SK-N-SH (cell line): ENCODE measurements around the gene L3MBTL2. TPM values are rescaled to one million over a fixed set of nuclear protein-coding genes. Genes with fewer than 3 reads are reported as not detected.

Source experiments
- CTCF ChIA-PET: fragments of 300-600, 350-600 bp; formaldehyde crosslinking; extraction: SDS; loops from one replicate; lab custom pipeline; 2021; lab: Yijun Ruan, JAX
- POLR2A ChIA-PET: fragments of 350-600 bp; sonication (Branson Sonifier 250); formaldehyde crosslinking; extraction: SDS; loops from one replicate; lab custom pipeline; 2020; ENCODE audit warnings: antibody characterized with exemption, inconsistent platforms; lab: Yijun Ruan, JAX
- DNase-seq: peaks from one replicate; pipeline ENCODE4 v3.0.0; 2012
- H2AFZ ChIP-seq: fragments of 200-600 bp; sonication (generic); 2 replicates; pipeline ENCODE4 v1.8.1; 2016; ENCODE audit warnings: antibody characterized with exemption, mild to moderate bottlenecking, low read depth
- H3F3A ChIP-seq: fragments of 200-600 bp; sonication (generic); replicated peaks from 2 replicates; pipeline ENCODE3; 2016; ENCODE audit warnings: antibody characterized with exemption, mild to moderate bottlenecking; ENCODE audit not compliant: insufficient read depth
- H3K27ac ChIP-seq, 2 experiments: fragments of 200-500 bp in 1 of 2; fragments of 200-600 bp in 1 of 2; sonication (Bioruptor generic) in 1 of 2; sonication (generic), shearing (Covaris generic) in 1 of 2; 2 replicates each; pipeline versions ENCODE4 v1.5.1 to v1.6.1; 2014 to 2016; ENCODE audit warnings: low read depth in 2 of 2, inconsistent platforms in 1 of 2, low read length in 1 of 2, mild to moderate bottlenecking in 1 of 2, mixed read lengths in 1 of 2
- H3K27me3 ChIP-seq: fragments of 200-600 bp; sonication (generic), shearing (Covaris generic); 2 replicates; pipeline ENCODE4 v1.6.1; 2016; ENCODE audit warnings: mixed run types; ENCODE audit not compliant: insufficient read depth
- H3K36me3 ChIP-seq, 2 experiments: fragments of 200-500 bp in 1 of 2; fragments of 200-600 bp in 1 of 2; sonication (Bioruptor generic) in 1 of 2; sonication (generic) in 1 of 2; replicated peaks in 1 of 2; 2 replicates each; pipeline versions ENCODE3 to v1.5.1; 2014 to 2016; ENCODE audit warnings: low read length in 1 of 2, mild to moderate bottlenecking in 1 of 2; ENCODE audit not compliant: insufficient read depth in 2 of 2, control insufficient read depth in 1 of 2
- H3K4me1 ChIP-seq, 2 experiments: fragments of 200-500 bp in 1 of 2; fragments of 200-600 bp in 1 of 2; sonication (Bioruptor generic) in 1 of 2; sonication (generic), shearing (Covaris generic) in 1 of 2; 2 replicates each; pipeline versions ENCODE4 v1.5.1 to v1.6.1; 2014 to 2016; ENCODE audit warnings: low read depth in 1 of 2, low read length in 1 of 2, mixed run types in 1 of 2; ENCODE audit not compliant: insufficient read depth in 2 of 2, control insufficient read depth in 1 of 2
- H3K4me2 ChIP-seq: fragments of 200-600 bp; sonication (generic), shearing (Covaris generic); 2 replicates; pipeline ENCODE4 v1.6.1; 2017; ENCODE audit warnings: mixed run types
- H3K4me3 ChIP-seq, 2 experiments: fragments of 200-500 bp in 1 of 2; fragments of 200-600 bp in 1 of 2; sonication (Bioruptor generic) in 1 of 2; sonication (generic), shearing (Covaris generic) in 1 of 2; 2 replicates each; pipeline versions ENCODE4 v1.5.1 to v1.8.1; 2014 to 2016; ENCODE audit warnings: low read depth in 2 of 2, inconsistent platforms in 1 of 2, low read length in 1 of 2, mild to moderate bottlenecking in 1 of 2, mixed read lengths in 1 of 2, moderate library complexity in 1 of 2
- H3K79me2 ChIP-seq: fragments of 200-600 bp; sonication (generic); 2 replicates; pipeline ENCODE4 v1.8.1; 2017; ENCODE audit warnings: mild to moderate bottlenecking; ENCODE audit not compliant: insufficient read depth
- H3K9ac ChIP-seq: fragments of 200-600 bp; sonication (generic); 2 replicates; pipeline ENCODE4 v1.6.1; 2017; ENCODE audit warnings: mixed run types
- H3K9me2 ChIP-seq: fragments of 200-600 bp; sonication (generic); 2 replicates; pipeline ENCODE4 v1.6.1; 2017; ENCODE audit warnings: mixed run types
- H3K9me3 ChIP-seq: fragments of 200-600 bp; sonication (generic); 2 replicates; pipeline ENCODE4 v1.6.1; 2017; ENCODE audit warnings: mixed run types, mild to moderate bottlenecking, moderate library complexity
- H4K20me1 ChIP-seq: fragments of 200-600 bp; sonication (generic); 2 replicates; pipeline ENCODE4 v1.6.1; 2017; ENCODE audit warnings: mild to moderate bottlenecking, mixed run types; ENCODE audit not compliant: insufficient read depth
- CHD2 ChIP-seq: fragments of 150-350 bp; IDR thresholded peaks from 2 replicates; pipeline ENCODE4 v1.6.1; 2018; ENCODE audit warnings: low read length; ENCODE audit not compliant: partially characterized antibody
- CTCF ChIP-seq: fragments of 200-600 bp; sonication (generic); IDR thresholded peaks from 2 replicates; pipeline ENCODE4 v1.6.1; 2017; ENCODE audit warnings: antibody characterized with exemption, mild to moderate bottlenecking, moderate library complexity
- ELF1 ChIP-seq: IDR thresholded peaks from 2 replicates; pipeline ENCODE4 v1.4.0; 2012
- EP300 ChIP-seq, 2 experiments: IDR thresholded peaks; 2 replicates each; pipeline versions ENCODE4 v1.4.0 to v1.6.1; 2012; ENCODE audit warnings: borderline replicate concordance in 1 of 2, low read depth in 1 of 2, low read length in 1 of 2
- EZH2phosphoT487 ChIP-seq: fragments of 200-600 bp; sonication (generic); IDR thresholded peaks from 2 replicates; pipeline ENCODE4 v1.6.1; 2017; ENCODE audit warnings: low read depth, mixed run types, mild to moderate bottlenecking, antibody characterized with exemption, moderate library complexity, borderline replicate concordance
- FOSL2 ChIP-seq: IDR thresholded peaks from 2 replicates; pipeline ENCODE4 v1.4.0; 2012; ENCODE audit warnings: low read depth, mild to moderate bottlenecking, moderate library complexity, borderline replicate concordance
- FOXJ3 ChIP-seq: sonication (generic); formaldehyde crosslinking; IDR thresholded peaks from 2 replicates; pipeline ENCODE4 v1.5.1; 2020; ENCODE audit warnings: mild to moderate bottlenecking, missing genetic modification reagents
- FOXM1 ChIP-seq: IDR thresholded peaks from 2 replicates; pipeline ENCODE4 v1.4.0; 2012; ENCODE audit warnings: low read depth, mild to moderate bottlenecking
- GATA2 ChIP-seq: sonication (generic); formaldehyde crosslinking; IDR thresholded peaks from 2 replicates; pipeline ENCODE4 v1.5.0; 2020; ENCODE audit warnings: mild to moderate bottlenecking, missing genetic modification reagents
- JUND ChIP-seq: IDR thresholded peaks from 2 replicates; pipeline ENCODE4 v1.4.0; 2012
- MEF2A ChIP-seq: IDR thresholded peaks from 2 replicates; pipeline ENCODE4 v1.4.0; 2012; ENCODE audit warnings: low read depth, borderline replicate concordance
- NFIC ChIP-seq: IDR thresholded peaks from 2 replicates; pipeline ENCODE4 v1.4.0; 2012; ENCODE audit warnings: borderline replicate concordance
- NRF1 ChIP-seq: IDR thresholded peaks from 2 replicates; pipeline ENCODE4 v1.6.1; 2012; ENCODE audit warnings: low read depth, mild to moderate bottlenecking, low read length
- RCOR1 ChIP-seq: fragments of 150-350 bp; IDR thresholded peaks from 2 replicates; pipeline ENCODE4 v1.6.1; 2017; ENCODE audit warnings: antibody characterized with exemption, low read length
- RFX5 ChIP-seq: IDR thresholded peaks from 2 replicates; pipeline ENCODE4 v1.6.1; 2012; ENCODE audit warnings: mild to moderate bottlenecking, improper control_type of control experiment, low read length
- RXRA ChIP-seq: IDR thresholded peaks from 2 replicates; pipeline ENCODE4 v1.4.0; 2012; ENCODE audit warnings: low read depth, mild to moderate bottlenecking, borderline replicate concordance
- SIN3A ChIP-seq: IDR thresholded peaks from 2 replicates; pipeline ENCODE4 v1.6.1; 2012; ENCODE audit warnings: low read depth, mild to moderate bottlenecking, low read length, moderate library complexity, borderline replicate concordance
- TCF12 ChIP-seq: IDR thresholded peaks from 2 replicates; pipeline ENCODE4 v1.4.0; 2012
- USF2 ChIP-seq: fragments of 150-350 bp; IDR thresholded peaks from 2 replicates; pipeline ENCODE4 v1.6.1; 2017; ENCODE audit warnings: antibody characterized with exemption, low read length, low read depth, borderline replicate concordance
- YY1 ChIP-seq: IDR thresholded peaks from 2 replicates; pipeline ENCODE4 v1.4.0; 2012; ENCODE audit warnings: low read depth, mild to moderate bottlenecking
- WGBS: methylation state at CpG from one replicate; pipeline ENCODE4 v1.1.6; 2017; ENCODE audit warnings: low lambda C conversion rate; 5-methylcytosine and 5-hydroxymethylcytosine counted together
- polyA plus RNA-seq, 3 experiments: library from polyadenylated mRNA; depleted of rRNA; stranded (reverse); fragments of >200 nt; gene quantifications; 2 replicates each; pipeline ENCODE4 v1.2.3, GENCODE V29; 2012

The L3MBTL2 gene
- polyA plus RNA-seq, 1 of the 3 experiments (the other 2 are of a cell fraction) = 13.3 TPM

GRCh38 chr22:41250127-41250526 lies 45.0 kb downstream of the L3MBTL2 start:
- TF ChIP-seq EZH2phosphoT487 (no peak), CTCF (no peak), EP300 (IDR thresholded peaks at IDR 0.05; ENCODE audit: borderline replicate concordance in 1 of 2, low read depth in 1 of 2, low read length in 1 of 2) (no peak), RFX5 (no peak), JUND (no peak), MEF2A (no peak), SIN3A (no peak), TCF12 (no peak), NRF1 (no peak), ELF1 (no peak), NFIC (no peak), RCOR1 (no peak), USF2 (no peak), FOSL2 (no peak), YY1 (no peak), FOXM1 (no peak), GATA2 (CRISPR knock-in tag) (no peak), RXRA (no peak), CHD2 (no peak), FOXJ3 (no peak)
- H3F3A ChIP-seq = no peaks in the 10 kb centered on the region
- CTCF ChIA-PET = no interaction called here
- no peaks in the 10 kb centered on the region for H4K20me1 ChIP-seq
- H2AFZ ChIP-seq = no peak overlapping the region
- no peak overlapping the region for H3K4me3 ChIP-seq
- no peaks in the 10 kb centered on the region for H3K4me1 ChIP-seq
- H3K9me2 ChIP-seq = no peaks in the 10 kb centered on the region
- no peaks in the 10 kb centered on the region for H3K79me2 ChIP-seq
- H3K36me3 ChIP-seq = peaks cover 0 to 36% of the 10 kb centered on the region in 2 experiments
- H3K27me3 ChIP-seq = no peaks in the 10 kb centered on the region
- 92% methylated on average over 12 of the region's 12 CpGs for WGBS
- H3K9me3 ChIP-seq = no peaks in the 10 kb centered on the region
- no peak overlapping the region for H3K4me2 ChIP-seq
- H3K27ac ChIP-seq = no peak overlapping the region
- POLR2A ChIA-PET = no interaction called here
- H3K9ac ChIP-seq = no peak overlapping the region
- DNase-seq = no peak
